HG02763 (cell line): ENCODE results near the gene ELFN1.

Source experiments
- ATAC-seq: cut with Tn5 transposase; IDR thresholded peaks from one replicate; pipeline ENCODE4 v1.9.1; 2021; ENCODE audit warnings: mild to moderate bottlenecking, moderate library complexity; ENCODE audit not compliant: unreplicated experiment

The ELFN1 gene

DNA sequence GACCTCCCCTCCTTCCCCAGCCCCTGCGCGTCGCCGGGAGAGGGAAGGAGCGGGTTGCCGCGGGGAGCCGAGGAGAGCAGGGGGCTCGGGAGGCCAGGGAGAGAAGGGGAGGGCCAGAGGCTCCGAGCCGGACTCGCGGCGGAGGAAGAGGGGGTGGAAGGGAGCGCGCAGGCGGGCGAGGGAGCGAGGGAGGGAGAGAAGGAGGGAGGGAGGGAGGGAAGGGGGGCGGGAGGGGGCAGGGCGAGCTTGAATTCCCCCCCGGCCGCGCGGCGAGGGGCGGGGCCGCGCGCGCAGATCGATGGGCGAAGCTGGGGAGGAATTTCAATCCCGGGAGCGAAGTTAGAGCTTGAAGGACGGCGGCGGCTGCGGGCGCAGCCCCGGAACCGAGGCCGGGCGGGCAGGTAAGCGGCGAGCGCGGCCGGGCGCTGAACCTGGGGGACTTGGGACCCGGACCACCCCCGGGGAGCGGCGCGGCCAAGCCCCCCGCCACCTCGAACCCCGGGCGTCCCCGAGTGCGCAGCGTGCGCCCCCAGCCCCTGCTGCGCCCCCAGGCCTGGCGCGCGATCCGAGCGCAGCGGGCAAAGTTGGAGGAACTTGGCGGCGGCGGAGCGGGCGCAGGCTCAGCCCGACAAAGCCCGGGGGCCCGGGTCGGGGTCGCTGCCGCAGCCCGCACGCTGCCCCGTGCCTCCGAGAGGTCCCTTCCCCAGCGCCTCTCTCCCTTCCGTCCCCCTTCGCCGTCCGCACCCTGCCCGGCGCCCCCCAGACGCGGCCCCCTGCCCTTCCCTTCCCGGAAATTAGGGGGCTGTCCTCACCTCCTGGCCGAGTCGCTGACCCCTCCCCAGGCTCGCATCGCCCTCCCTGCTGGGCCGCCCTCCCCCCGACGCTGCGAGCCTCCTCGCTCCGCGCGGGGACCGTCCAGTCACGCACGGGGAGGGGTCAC, at the start of gene ELFN1:
TSS of gene ELFN1 (plus strand) at position 324 of the 940 bp plus-strand sequence. CDS start 74,320 bp downstream, outside the sequence.
- ATAC-seq, result no peak

DNA sequence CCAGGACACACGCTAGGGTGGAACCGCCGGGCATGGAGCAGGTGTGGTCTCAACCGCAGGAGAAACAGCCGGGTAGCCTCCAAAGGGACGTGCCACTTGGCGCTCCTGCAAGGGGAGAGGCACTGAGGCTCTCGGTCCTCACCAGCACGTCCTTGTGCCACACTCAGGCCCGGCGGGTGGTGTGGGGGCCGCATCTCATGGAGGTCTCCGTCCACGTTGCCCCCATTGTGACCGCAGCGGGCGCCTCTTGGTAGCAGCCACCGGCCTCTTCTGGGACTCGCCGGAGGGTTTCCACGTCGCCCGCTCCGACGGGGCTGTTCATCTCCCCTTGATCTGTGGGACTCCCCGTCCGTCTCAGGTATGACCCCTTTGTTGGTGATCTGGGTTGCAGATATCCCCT, 49.2 kb upstream of the ELFN1 start:
- ATAC-seq, result no peak

DNA sequence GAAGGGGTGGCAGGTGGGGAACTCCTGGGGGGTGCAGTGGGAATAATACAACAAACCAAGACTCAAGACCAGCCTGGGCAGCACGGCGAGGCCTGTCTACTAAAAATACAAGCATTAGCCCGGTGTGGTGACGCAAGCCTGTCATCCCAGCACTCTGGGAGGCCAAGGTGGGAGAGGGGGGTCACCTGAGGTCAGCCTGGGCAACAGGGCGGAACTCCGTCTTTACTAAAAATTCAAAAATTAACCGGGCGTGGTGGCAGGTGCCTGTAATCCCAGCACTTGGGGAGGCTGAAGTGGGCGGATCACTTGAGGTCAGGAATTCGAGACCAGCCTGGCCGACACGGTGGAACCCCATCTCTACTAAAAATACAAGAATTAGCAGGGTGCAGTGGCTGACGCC, 48.4 kb upstream of the ELFN1 start:
- ATAC-seq, result no peak

DNA sequence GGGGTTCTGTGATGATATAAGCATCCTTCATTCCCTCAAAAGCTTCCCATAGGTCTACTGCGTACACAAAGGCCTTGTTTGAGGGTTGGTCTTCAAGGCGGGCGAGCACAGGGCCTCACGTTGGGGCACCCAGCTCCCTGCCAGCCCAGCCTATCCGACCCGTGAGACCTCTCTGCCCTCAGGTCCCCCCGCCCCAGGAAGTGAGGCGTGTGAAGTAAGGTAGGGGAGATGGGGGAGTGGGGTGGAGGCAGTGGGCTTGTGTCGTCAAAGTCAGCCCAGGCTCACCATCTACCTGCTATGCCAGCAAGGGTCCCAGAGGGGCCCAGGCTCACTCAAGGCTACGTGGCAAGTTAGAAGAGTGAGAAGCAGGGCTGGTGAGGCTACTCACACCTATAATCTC, 47.6 kb upstream of the ELFN1 start:
- ATAC-seq, result no peak

DNA sequence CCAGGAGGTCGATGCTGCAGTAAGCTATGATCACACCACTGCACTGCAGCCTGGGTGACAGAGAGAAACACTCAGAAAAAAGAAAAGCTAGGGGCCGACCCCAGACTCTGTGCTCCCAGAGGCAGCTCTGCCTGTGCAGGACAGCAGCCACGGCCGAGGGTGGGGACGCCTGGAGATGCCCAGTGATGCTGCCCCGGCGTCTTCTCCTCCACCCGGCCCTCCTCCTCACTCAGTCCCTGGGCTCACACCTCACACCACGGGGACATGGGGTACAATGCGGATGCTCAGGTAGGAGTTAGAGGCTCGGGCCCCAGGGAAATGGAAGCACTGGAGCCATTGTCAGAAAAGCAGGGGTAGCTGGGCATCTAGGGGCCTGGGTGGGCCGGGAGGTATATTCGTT, 46.3 kb upstream of the ELFN1 start:
- no peak for ATAC-seq

DNA sequence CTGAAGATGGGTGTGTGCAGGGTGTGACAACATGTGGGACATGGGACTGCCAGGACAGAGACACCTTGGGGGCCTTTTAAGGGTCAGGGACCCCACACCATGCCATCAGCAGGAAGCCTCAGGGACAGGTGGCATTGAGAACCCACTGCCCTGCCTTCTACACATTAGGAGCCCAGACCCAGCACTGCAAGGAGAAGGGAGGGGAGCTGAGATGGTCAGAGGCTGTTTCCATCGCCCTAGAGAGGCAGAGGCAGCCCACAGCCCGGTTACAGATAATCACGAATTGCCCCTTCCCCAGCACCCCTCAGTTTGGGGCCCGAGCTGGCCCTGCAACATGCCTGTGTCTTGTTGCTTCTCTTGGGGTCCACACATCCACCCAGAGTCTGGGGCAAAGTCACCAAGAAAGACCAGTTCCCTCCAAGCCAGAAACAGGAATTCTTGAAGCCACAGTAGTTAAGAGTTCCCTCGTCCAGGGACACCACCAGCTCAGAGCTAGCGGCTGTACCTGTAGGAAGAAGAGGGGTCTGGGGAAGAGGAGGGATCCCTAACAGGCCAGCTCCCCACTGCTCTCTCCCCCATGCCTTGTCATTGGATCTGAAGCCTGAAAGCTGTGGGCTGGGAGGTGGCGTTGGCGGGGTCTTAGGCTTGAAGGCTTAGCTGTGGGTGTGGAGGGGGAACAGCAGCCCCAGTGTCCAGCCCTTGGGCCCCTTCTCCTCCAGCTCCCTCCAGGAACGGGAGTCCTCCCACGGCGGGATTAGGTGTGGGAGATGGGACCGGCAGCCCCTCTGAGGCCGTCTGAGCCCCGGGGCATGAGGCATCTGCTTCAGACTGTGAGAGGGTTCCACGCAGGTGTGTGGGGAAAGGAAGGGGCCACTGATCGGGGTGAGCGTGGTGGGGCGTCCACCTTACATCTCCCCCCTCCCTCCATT, 44.8 kb upstream of the ELFN1 start:
- ATAC-seq, result no peak

DNA sequence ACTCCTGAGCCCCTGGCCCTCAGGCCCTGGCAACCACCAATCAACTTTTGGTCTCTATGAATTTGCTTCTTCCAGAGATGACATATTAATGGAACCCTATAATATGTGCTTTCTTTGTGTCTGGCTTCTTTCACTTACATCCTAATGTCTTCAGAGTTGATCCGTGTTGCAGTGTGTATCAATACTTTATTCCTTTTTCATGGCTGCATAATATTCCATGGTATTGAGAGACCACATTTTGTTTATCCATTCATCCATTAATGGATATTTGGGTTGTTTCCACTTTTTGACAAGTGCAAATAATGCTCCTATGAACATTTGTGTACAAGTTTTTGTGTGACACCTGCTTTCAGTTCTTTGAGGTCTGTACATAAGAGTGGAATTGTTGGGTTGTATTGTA, 43.3 kb upstream of the ELFN1 start:
- no peak for ATAC-seq

DNA sequence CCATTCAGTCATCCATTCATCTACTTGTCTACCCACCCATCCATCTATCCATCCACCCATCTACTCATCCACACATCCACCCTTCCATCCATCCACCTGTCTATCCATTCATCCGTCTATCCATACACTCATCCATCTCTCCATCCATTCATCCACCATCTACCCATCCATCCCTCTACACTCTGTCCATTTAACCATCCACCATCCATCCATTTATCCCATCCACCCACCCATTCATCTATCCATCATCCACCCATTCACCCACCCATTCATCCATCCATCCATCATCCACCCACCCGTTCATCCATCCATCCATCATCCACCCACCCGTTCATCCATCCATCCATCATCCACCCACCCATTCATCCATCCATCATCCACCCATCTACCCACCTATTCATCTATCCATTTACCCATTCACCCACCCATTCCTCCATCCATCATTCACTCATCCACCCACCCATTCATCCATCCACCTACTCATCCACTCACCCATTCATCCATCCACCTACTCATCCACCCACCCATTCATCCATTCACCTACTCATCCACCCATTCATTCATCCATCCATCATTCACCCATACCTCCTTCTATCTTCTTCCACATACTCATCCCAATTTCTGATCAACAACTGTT, 39.3 kb upstream of the ELFN1 start:
- no peak for ATAC-seq

DNA sequence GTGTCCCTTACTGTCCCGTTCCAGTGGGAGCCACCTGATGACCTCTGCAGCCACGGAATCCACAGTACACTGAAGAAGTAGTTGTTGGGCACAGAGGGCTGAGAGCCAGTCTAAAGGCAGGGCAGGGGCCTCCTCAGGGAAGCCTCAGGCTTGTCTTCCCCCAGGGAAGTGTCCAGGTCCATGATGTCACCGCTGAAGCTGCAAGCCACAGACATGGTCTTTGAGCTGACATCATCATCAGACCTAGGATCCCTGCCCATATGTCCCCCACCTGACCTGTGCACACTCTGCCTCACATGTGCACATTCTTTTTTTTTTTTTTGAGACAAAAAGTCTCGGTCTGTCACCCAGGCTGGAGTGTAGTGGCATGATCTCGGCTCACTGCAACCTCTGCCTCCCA, 38.4 kb upstream of the ELFN1 start:
- ATAC-seq, result no peak

DNA sequence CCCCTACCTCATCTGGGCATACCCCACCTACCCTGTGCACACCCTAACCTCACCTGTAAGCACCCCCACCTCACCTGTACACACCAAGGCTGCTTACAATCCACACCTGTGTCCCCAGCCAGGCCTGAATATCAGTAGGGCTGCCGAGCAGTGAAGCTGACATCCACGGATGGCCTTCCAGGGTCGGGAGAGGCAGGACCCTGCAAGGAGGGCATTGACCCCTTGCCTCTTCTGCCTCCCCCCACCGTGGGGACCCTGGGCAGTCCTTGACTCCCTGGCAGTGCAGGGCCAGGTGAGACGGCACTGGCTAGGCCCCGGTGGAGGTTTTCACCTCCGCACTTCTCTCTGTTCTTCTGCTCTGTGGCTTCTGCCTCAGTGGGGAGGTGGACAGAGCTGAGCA, 37.6 kb upstream of the ELFN1 start:
- no peak for ATAC-seq

DNA sequence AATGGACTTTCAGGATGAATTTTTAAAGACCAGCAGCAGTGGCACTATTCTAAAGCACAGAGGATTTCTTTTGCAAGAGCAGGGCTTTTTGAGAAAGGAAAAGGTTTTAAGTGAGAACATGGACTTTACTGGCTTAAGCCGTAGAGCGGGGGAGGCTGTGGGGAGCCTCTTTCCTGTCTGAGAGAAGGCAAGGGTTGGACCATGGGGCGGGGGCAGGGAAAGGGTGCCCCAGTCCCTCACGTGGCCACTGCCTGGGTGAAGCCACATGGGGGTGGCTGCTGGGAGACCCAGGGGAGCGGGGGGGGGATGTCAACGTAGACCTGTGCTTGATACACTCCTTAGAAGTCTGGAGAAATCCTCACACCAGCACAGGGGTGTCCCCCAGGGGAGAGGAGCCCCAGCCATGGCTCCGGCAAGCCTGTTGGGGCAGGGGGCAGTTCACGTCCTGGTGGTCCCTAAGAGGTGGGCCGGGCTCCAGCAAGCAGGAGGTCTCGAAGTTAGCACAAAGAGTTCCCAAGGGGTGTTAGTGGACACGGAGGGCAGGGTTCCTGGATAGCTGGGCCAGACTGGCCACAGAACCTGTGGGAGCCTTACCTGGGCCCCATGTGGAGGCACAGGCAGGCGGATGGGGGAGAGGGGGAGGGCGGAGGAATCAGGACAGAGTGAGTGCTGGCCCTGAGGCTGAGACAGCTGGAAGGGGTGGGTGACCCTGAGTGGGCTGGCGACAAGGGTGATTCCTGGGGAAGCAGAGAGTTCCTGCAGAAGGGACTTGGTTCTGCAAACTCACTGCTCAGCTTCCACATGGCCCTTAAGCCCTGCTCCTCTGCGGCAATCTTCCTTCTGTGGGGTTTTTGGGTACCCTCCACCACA, 36.9 kb upstream of the ELFN1 start:
- no peak for ATAC-seq

DNA sequence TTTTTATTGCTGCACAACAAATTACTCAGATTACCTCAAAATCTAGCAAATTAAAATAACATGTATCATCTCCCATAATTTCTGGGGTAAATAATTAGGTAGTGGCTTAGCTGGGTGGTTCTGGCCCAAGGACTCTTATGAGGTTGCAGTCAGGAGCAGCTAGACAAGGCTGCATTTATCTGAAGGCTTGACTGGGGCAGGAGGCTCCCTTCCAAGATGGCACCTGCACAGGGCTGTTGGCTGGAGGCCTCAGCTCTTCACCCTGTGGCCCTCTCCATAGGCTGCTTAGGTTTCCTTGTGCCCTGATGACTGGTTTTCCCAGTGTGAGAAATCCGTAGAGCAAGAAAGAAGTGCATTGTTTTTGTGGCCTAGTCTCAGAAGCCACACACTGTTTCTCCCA, 34.7 kb upstream of the ELFN1 start:
- no peak for ATAC-seq

DNA sequence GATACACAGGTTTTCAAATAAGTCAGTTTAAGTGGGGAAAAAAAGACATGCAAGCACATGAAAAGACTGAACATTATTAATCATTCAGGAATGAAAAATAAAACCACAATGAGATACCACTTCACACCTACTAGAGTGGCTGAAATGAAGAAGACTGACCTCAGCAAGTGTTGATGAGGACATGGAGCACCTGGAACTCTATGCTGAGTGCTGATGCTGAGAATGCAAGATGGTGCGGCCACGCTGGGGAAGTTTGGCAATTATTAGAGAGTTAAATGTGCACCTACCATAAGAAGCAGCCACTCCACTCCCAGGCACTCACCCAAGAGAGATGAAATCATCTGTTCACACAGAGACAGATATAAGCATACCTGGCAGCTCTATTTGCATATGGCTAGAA, 32.9 kb upstream of the ELFN1 start:
- no peak for ATAC-seq

DNA sequence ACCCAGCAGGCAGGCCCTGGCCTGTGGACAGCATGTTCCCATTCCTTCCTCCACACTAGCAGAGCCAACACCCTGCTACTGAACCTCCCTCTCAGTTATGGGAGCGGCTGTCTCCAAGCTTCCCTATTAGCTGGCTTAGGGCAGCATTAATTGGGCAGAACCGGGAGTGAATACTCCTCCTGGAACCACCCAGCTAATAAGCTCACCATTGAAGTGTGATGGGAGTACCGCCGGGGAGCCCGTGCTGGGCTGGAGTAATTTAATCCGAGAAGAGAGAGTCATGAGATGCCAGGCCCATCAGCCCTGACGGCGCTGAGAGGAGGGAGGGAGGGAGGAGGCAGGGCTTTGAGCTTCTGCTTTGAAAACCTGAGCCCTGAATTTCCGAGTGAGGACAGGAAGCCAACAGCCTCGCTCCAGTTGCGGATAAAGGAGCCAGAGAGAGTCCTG, 31.8 kb upstream of the ELFN1 start:
- no peak for ATAC-seq

DNA sequence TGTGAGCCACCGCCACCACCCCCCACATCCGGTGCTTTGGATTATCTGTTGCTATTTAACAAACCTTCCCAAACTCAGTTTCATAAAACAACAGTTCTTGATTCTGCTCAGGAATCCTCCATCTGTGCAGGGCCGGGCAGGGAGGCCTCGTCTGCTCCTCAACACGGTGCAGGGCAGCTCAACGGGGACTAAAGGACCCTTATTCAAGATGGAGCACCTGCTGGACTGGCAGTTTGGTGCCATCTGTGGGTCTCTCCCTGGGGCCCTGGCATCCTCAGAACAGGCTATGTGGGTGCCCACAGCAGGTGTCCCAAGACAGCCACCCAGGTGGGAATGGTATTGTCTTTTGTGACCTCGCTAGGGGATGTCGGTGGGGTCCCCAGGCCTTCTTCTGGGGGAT, 31.0 kb upstream of the ELFN1 start:
- no peak for ATAC-seq

DNA sequence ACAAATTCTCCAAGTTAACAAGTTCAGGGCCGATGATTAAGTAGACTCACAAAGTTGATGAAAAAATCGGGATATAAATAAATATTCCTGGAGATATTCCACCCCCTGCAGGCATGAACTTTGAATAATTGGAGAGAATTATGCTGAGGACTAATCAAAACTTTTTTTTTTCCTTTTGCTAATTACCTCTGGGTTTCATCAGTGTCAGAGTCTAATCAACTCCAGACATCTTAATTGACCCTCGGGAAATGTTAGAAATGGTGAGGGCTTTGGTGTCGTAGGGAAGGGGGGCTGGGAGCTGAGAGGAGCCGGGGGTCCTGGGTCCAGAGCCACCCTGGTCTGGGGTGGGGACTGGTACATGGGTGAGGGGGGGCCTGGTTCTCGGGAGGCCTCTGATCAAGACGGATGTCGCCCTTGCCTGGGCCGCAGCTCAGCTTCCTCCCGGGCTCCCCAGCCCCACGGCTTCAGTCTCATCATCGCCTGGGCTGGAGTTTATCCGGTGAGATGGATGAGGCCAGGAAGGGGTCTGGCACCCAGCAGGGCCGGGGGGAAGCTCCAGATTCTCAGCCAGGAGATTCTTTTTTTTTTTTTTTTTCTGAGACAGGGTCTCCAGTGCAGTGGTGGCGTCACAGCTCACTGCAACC, 30.4 kb upstream of the ELFN1 start:
- no peak for ATAC-seq

DNA sequence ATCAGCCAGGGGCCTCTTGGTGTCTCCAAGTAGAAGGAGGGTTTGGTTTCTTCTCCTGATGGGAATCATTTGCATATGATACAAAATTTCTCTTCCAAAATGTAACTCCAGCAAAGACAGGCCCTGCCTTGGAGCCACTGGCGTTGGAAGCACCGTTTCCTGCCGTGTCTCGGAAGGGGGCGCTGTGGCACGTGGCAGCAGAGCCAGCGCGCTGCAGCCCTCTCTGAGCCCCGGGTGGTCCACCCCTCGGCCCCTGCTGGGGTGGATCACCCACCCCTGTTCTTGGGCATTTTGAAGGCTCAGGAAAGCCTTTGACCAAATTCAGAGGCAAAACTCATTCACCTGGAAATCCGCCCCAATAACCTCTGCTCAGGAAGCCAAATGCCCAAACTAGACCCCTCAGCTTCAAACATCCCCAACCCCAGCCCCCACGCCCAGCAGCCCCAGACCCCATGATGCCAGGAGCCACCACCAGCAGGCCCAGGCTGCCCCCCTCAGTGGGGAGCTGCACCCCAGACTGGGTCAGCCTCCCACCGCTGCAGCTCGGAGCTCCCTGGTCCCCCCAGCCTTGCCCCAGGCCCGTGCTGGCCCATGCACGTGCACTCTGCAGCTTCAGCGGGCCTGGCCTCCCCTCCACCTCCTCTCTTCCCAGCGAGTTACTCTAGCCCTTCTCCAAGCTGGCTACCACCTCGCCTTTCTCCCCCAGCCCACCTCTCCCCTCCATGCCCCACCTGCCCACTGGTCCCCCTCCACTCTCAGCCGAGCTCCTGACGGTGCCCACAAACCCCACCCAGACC, 29.5 kb upstream of the ELFN1 start:
- ATAC-seq, result no peak

DNA sequence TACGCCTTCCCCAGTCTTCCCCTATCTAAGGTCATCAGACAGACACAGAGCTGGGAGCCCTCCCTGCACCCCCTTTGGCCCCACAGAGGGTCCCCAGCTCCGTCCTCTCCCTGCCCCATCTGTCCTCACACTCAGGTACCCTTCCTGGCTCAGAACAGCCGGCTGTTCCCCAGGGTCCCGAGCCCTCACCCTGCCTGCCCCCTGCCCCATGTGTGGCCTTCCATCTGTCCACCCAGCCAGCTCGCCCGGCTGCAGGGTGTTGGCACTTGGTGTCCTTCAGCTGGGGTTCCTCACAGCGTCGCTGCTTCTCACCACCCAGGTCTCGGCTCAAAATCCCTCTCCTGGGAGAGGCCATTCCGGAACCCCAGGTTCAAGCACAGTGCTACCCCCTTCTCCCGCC, 28.9 kb upstream of the ELFN1 start:
- no peak for ATAC-seq

DNA sequence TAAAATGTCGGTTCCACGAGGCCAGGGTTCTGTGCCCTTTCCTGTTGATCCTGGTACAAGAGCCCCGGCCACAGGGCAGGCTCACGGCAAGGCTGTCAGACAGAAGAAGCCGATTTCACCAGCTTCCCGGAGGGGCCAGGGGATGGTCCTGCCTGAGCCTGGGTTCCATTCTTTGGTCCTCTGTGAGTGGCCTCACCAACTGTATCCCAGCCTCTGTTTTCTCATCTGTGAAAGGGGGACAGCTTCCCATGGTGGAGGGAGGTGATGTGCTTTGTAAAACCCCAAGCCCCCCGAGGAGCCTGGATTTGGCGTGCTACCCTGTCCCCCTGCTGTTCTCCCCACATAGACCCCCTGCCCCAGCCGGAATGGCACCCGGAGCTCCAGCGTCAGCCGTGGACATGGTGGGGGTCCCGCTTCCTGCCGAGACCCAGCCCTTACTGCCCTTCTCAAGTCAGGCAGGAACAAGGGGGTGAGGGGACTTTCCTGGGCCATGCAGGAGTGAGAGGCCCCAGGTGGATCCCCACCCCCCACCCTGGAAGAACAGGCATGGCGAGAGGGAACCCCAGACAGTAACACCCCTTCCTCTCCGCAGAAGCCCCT, 28.3 kb upstream of the ELFN1 start:
- ATAC-seq, result no peak
